HL-60 (cell line): ENCODE data around the gene FBXO42.

Source experiments
- CTCF ChIP-seq: IDR thresholded peaks from one replicate; pipeline ENCODE4 v1.5.1; 2011; ENCODE audit warnings: low read length, control low read depth, inconsistent platforms; ENCODE audit not compliant: insufficient read depth
- GABPA ChIP-seq: IDR thresholded peaks from 2 replicates; pipeline ENCODE4 v1.6.1; 2012; ENCODE audit warnings: low read depth
- POLR2AphosphoS5 ChIP-seq: IDR thresholded peaks from 2 replicates; pipeline ENCODE4 v1.6.1; 2012; ENCODE audit warnings: low read depth
- REST ChIP-seq: IDR thresholded peaks from 2 replicates; pipeline ENCODE4 v1.6.1; 2012; ENCODE audit warnings: low read depth; ENCODE audit not compliant: insufficient replicate concordance
- SPI1 ChIP-seq: IDR thresholded peaks from 2 replicates; pipeline ENCODE4 v1.6.1; 2012; ENCODE audit warnings: low read depth, mild to moderate bottlenecking, borderline replicate concordance

DNA sequence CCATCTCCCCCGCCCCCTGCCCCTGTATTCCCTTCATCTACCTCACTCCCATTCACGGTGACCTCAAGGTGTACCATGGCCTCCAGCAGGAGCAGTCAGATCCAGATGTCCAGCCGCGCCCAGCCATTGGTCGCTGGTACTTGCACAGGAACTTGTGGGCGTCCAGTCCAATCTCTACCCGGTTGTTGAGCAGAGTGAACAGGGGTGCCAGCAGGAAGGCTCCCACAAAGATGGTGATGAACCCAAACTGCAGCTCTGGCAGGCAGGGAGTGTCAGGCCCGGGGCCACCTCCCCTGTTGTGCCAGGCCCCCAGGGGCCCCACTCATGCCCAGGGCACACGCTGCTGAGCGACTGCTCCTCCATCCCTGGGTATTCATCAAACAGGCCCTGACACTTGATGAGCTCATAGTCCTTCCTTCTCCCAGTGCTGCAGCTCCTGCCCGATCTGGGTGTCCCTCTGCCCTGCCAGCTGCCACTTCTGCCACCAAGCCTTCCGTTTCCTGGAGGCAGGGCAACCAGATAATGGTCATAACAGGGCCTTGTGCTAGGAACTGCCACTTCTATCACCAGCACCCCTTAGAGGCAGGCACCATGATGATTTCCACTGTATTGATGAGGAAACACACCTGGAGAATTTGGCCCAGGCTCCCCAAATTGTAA is 134.1 kb downstream of the FBXO42 start:
- TF ChIP-seq REST (no peak), CTCF (no peak), POLR2AphosphoS5 (no peak), GABPA (no peak), SPI1 (no peak)
